Panc1 (cell line): Measurements from ENCODE around the gene GPR156. TPM values are rescaled to one million over a fixed set of nuclear protein-coding genes. Genes with fewer than 3 reads are reported as not detected.

Source experiments
- ATAC-seq: fragments of 200-7000 bp; cut with Tn5 transposase; 2 replicates; pipeline ENCODE4 v1.9.1; 2020; ENCODE audit warnings: mild to moderate bottlenecking, moderate library complexity
- BruUV-seq: library from RNA; stranded (reverse); fragments of 400-500 nt; replicated peaks from 2 replicates; lab custom pipeline; 2021; lab: Mats Ljungman, UMichigan
- CTCF ChIA-PET: fragments of 300-600 bp; sonication (Branson Sonifier 250); formaldehyde crosslinking; loops from one replicate; lab custom pipeline; 2022; ENCODE audit warnings: antibody characterized with exemption; lab: Charles Lee
- POLR2A ChIA-PET: fragments of 300-600 bp; sonication (Branson Sonifier 250); formaldehyde crosslinking; loops from one replicate; lab custom pipeline; 2022; ENCODE audit warnings: antibody characterized with exemption; lab: Charles Lee
- DNase-seq: peaks from one replicate; pipeline ENCODE4 v3.0.0-alpha.2; 2010; ENCODE audit warnings: low read depth, low spot score
- H3K27ac ChIP-seq: 2 replicates; pipeline ENCODE4 v1.5.1; 2011; ENCODE audit warnings: mild to moderate bottlenecking, low read length, inconsistent platforms
- H3K27me3 ChIP-seq: fragments of 200-500 bp; sonication (Bioruptor generic); 2 replicates; pipeline ENCODE4 v1.6.0; 2014; ENCODE audit warnings: low read length, inconsistent platforms; ENCODE audit not compliant: control insufficient read depth, insufficient read depth
- H3K36me3 ChIP-seq: fragments of 200-500 bp; sonication (Bioruptor generic); 2 replicates; pipeline ENCODE4 v1.5.1; 2014; ENCODE audit warnings: inconsistent platforms, mild to moderate bottlenecking, low read length, moderate library complexity; ENCODE audit not compliant: control insufficient read depth, insufficient read depth
- H3K4me1 ChIP-seq: 2 replicates; pipeline ENCODE4 v1.5.1; 2011; ENCODE audit warnings: inconsistent platforms, mild to moderate bottlenecking, low read length, moderate library complexity; ENCODE audit not compliant: control insufficient read depth, insufficient read depth
- H3K4me3 ChIP-seq, 2 experiments: 2 replicates each; pipeline ENCODE4 v1.5.1; 2011 to 2012; ENCODE audit warnings: low read depth in 2 of 2, low read length in 2 of 2, mild to moderate bottlenecking in 2 of 2, inconsistent platforms in 1 of 2, moderate library complexity in 1 of 2
- H3K9me3 ChIP-seq: fragments of 200-500 bp; sonication (Bioruptor generic); 2 replicates; pipeline ENCODE4 v1.5.1; 2014; ENCODE audit warnings: low read depth, mild to moderate bottlenecking, inconsistent platforms, low read length, moderate library complexity; ENCODE audit not compliant: control insufficient read depth, insufficient read depth
- CTCF ChIP-seq: fragments of 450-650 bp; IDR thresholded peaks from 2 replicates; pipeline ENCODE4 v1.5.1; 2017; ENCODE audit warnings: mild to moderate bottlenecking
- POLR2AphosphoS5 ChIP-seq: IDR thresholded peaks from 2 replicates; pipeline ENCODE4 v1.6.1; 2012; ENCODE audit warnings: mild to moderate bottlenecking, low read depth, low read length, moderate library complexity
- REST ChIP-seq, 2 experiments: IDR thresholded peaks; 2 replicates each; pipeline ENCODE4 v1.6.1; 2011 to 2012; ENCODE audit warnings: low read depth in 2 of 2, control low read depth in 1 of 2, low read length in 1 of 2, mild to moderate bottlenecking in 1 of 2, moderate library complexity in 1 of 2; ENCODE audit not compliant: insufficient read depth in 1 of 2
- SIN3A ChIP-seq: IDR thresholded peaks from 2 replicates; pipeline ENCODE4 v1.6.1; 2012; ENCODE audit warnings: low read depth, mild to moderate bottlenecking, low read length, moderate library complexity, borderline replicate concordance; ENCODE audit not compliant: insufficient read depth
- TCF7L2 ChIP-seq: IDR thresholded peaks from 2 replicates; pipeline ENCODE4 v1.6.1; 2011; ENCODE audit warnings: mild to moderate bottlenecking, low read depth, low read length, inconsistent platforms
- in situ Hi-C: cut with HindIII; loops from 2 replicates; pipeline ENCODE4 v1.10.0; 2016; ENCODE audit warnings: low sequenced_read_pairs, low pct_unique_long_range_greater_than_20kb
- intact Hi-C: fragments of 100-400 bp; cut with micrococcal nuclease; formaldehyde crosslinking; loops from one replicate; pipeline ENCODE4 v1.10.0; 2022; ENCODE audit not compliant: unreplicated experiment
- total RNA-seq: library from RNA; stranded (reverse); gene quantifications from one replicate; pipeline ENCODE4 v1.2.1, GENCODE V29; 2021; ENCODE audit not compliant: unreplicated experiment

The GPR156 gene
- total RNA-seq, 1 experiment from 2014 or later, result 0.39 TPM

- peak overlapping the region; percentile 31 to 33 for H3K4me3 ChIP-seq
- DNase-seq (no peak), ATAC-seq (no peak)
- intact Hi-C loops (no loop called here), in situ Hi-C loops (no loop called here)
- H3K27me3 ChIP-seq, result peaks cover 18% of the 10 kb centered on the region
- H3K9me3 ChIP-seq, result no peaks in the 10 kb centered on the region
- H3K4me1 ChIP-seq, result peaks cover 3% of the 10 kb centered on the region; the same call in 1 of the 2 replicates
- H3K36me3 ChIP-seq, result no peaks in the 10 kb centered on the region
- BruUV-seq, result no TSS peak
- H3K27ac ChIP-seq, result no peak overlapping the region
- ChIA-PET POLR2A (no interaction called here), CTCF (no interaction called here)
- TF ChIP-seq CTCF (no peak), REST (IDR thresholded peaks at IDR 0.05; ENCODE audit: insufficient read depth in 1 of 2, low read depth in 2 of 2, low read length in 1 of 2) (no peak), TCF7L2 (no peak), SIN3A (no peak), POLR2AphosphoS5 (no peak)
Measured at GRCh38 chr3:120285508-120285841, 453 bp upstream of the GPR156 start.

GRCh38 chr3:120281261-120281660 is 3.8 kb downstream of the GPR156 start:
- H3K4me1 ChIP-seq, result peaks cover 3% of the 10 kb centered on the region; the same call in 1 of the 2 replicates
- TF ChIP-seq SIN3A, result no peak
- TF ChIP-seq TCF7L2, result no peak
- no peak for TF ChIP-seq CTCF
- TF ChIP-seq REST (IDR thresholded peaks at IDR 0.05; ENCODE audit: insufficient read depth in 1 of 2, low read depth in 2 of 2, low read length in 1 of 2), result no peak
- no peak for TF ChIP-seq POLR2AphosphoS5
- no peak overlapping the region for H3K27ac ChIP-seq
- no peak for DNase-seq
- BruUV-seq, result no TSS peak
- in situ Hi-C loops (no loop called here), intact Hi-C loops (no loop called here)
- H3K4me3 ChIP-seq, result no peak overlapping the region
- H3K36me3 ChIP-seq, result no peaks in the 10 kb centered on the region
- ChIA-PET CTCF (no interaction called here), POLR2A (no interaction called here)
- H3K27me3 ChIP-seq, result peaks cover 18% of the 10 kb centered on the region
- no peaks in the 10 kb centered on the region for H3K9me3 ChIP-seq
- no peak for ATAC-seq
